Loucy (cell line): ENCODE measurements around the gene FTO.

Source experiments
- H2AFZ ChIP-seq: fragments of 200-600 bp; sonication (generic); 2 replicates; pipeline ENCODE4 v1.6.0; 2016; ENCODE audit warnings: antibody characterized with exemption, mild to moderate bottlenecking, low read length, moderate library complexity
- H3F3A ChIP-seq: fragments of 200-600 bp; 2 replicates; pipeline ENCODE4 v1.6.0; 2016; ENCODE audit warnings: antibody characterized with exemption, low read depth, mild to moderate bottlenecking
- H3K27me3 ChIP-seq: fragments of 200-600 bp; sonication (generic); 2 replicates; pipeline ENCODE4 v1.6.1; 2014; ENCODE audit warnings: low read length, mild to moderate bottlenecking; ENCODE audit not compliant: insufficient read depth, poor library complexity, severe bottlenecking
- H3K36me3 ChIP-seq: fragments of 200-600 bp; sonication (generic); 2 replicates; pipeline ENCODE4 v1.6.1; 2016; ENCODE audit warnings: low read length; ENCODE audit not compliant: insufficient read depth
- H3K4me1 ChIP-seq: fragments of 200-600 bp; sonication (generic); 2 replicates; pipeline ENCODE4 v1.5.1; 2014; ENCODE audit warnings: low read length, mild to moderate bottlenecking; ENCODE audit not compliant: insufficient read depth, poor library complexity, severe bottlenecking
- H3K4me2 ChIP-seq: fragments of 200-600 bp; sonication (generic); 2 replicates; pipeline ENCODE4 v1.6.0; 2014; ENCODE audit warnings: antibody characterized with exemption, low read length, low read depth, mild to moderate bottlenecking; ENCODE audit not compliant: poor library complexity, severe bottlenecking
- H3K4me3 ChIP-seq: fragments of 200-600 bp; sonication (generic); 2 replicates; pipeline ENCODE4 v1.5.1; 2014; ENCODE audit warnings: low read length, mild to moderate bottlenecking, mixed read lengths; ENCODE audit not compliant: poor library complexity, severe bottlenecking
- H3K79me2 ChIP-seq: fragments of 200-600 bp; sonication (generic); 2 replicates; pipeline ENCODE4 v1.6.1; 2014; ENCODE audit warnings: low read length; ENCODE audit not compliant: insufficient read depth
- H3K9ac ChIP-seq: fragments of 200-600 bp; sonication (generic); 2 replicates; pipeline ENCODE4 v1.6.0; 2014; ENCODE audit warnings: mild to moderate bottlenecking, low read depth, low read length, moderate library complexity; ENCODE audit not compliant: poor library complexity, severe bottlenecking
- H3K9me2 ChIP-seq: fragments of 200-600 bp; sonication (generic); replicated peaks from 2 replicates; pipeline ENCODE4 v1.6.1; 2016; ENCODE audit warnings: low read depth, low read length, mixed read lengths
- H3K9me3 ChIP-seq: fragments of 200-600 bp; sonication (generic); 2 replicates; pipeline ENCODE4 v1.6.1; 2014; ENCODE audit warnings: mild to moderate bottlenecking, antibody characterized with exemption, low read length, low read depth; ENCODE audit not compliant: insufficient read depth
- H4K20me1 ChIP-seq: fragments of 200-600 bp; sonication (generic); 2 replicates; pipeline ENCODE4 v1.6.0; 2014; ENCODE audit warnings: antibody characterized with exemption, low read length, mild to moderate bottlenecking; ENCODE audit not compliant: insufficient read depth, poor library complexity, severe bottlenecking
- EZH2phosphoT487 ChIP-seq: fragments of 200-600 bp; IDR thresholded peaks from 2 replicates; pipeline ENCODE4 v1.6.1; 2018; ENCODE audit warnings: antibody characterized with exemption, mild to moderate bottlenecking, moderate library complexity, borderline replicate concordance
- TF ChIP-seq, protein P1 (sequence below): fragments of 200-600 bp; sonication (generic); conservative IDR thresholded peaks from 2 replicates; pipeline ENCODE4 v1.5.1; 2014; ENCODE audit warnings: mild to moderate bottlenecking, antibody characterized with exemption, low read length

Gene FTO

DNA sequence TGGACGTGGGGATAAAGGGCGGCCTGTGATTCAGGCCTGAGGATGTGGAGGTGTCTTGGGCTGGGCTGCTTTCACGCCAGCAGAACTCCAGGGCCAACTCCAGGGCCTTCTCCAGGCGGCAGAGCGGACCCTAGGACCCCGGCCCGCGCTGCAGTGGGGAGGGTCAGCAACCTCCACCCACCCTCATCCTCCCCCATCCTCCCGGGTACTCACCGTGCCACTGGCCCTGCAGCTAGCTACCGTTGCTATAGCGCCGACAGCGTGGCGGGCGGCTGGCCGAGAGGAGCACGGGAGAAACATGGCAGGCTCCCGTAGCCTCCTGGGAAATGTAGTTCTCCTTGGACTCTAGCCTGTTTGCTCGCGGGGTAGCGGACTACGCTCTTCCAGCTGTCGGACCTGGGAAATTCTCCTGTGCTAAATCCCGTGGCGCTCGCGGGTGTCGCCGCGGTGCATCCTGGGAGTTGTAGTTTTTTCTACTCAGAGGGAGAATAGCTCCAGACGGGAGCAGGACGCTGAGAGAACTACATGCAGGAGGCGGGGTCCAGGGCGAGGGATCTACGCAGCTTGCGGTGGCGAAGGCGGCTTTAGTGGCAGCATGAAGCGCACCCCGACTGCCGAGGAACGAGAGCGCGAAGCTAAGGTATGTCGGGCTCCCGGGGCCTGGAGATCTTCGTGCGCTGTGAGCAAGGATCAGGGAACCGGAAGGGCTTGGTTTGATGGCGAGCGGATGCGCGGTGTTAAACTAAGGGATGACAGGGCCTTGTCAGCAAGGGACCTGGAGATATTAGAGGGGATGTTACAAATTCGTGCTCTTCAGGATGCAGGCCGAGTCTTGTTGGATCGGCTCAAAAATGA, at the start of gene FTO, which contains the start of gene RPGRIP1L:
FTO (plus strand) TSS at position 567 of the 855 bp plus-strand sequence.
RPGRIP1L (minus strand) TSS at position 270 of the 855 bp plus-strand sequence. CDS start 3,136 bp downstream, outside the sequence.
- Histone ChIP-seq H3K9ac (peak within 1 kb of the TSS; percentile 72), H3K4me2 (peak within 1 kb of the TSS; percentile 89), H4K20me1 (no peaks in the 10 kb centered on the region), H3K4me1 (peaks cover 27% of the 10 kb centered on the region), H3K9me2 (no peaks in the 10 kb centered on the region), H3K27me3 (no peaks in the 10 kb centered on the region), H3K36me3 (no peaks in the 10 kb centered on the region), H2AFZ (peak within 1 kb of the TSS; percentile 77), H3K4me3 (peak within 1 kb of the TSS; percentile 87), H3F3A (no peaks in the 10 kb centered on the region; the same call in 1 of the 2 replicates), H3K9me3 (no peaks in the 10 kb centered on the region), H3K79me2 (peaks cover 45% of the 10 kb centered on the region)
- TF ChIP-seq, protein P1, sequence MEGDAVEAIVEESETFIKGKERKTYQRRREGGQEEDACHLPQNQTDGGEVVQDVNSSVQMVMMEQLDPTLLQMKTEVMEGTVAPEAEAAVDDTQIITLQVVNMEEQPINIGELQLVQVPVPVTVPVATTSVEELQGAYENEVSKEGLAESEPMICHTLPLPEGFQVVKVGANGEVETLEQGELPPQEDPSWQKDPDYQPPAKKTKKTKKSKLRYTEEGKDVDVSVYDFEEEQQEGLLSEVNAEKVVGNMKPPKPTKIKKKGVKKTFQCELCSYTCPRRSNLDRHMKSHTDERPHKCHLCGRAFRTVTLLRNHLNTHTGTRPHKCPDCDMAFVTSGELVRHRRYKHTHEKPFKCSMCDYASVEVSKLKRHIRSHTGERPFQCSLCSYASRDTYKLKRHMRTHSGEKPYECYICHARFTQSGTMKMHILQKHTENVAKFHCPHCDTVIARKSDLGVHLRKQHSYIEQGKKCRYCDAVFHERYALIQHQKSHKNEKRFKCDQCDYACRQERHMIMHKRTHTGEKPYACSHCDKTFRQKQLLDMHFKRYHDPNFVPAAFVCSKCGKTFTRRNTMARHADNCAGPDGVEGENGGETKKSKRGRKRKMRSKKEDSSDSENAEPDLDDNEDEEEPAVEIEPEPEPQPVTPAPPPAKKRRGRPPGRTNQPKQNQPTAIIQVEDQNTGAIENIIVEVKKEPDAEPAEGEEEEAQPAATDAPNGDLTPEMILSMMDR: no peak
- TF ChIP-seq EZH2phosphoT487: no peak

DNA sequence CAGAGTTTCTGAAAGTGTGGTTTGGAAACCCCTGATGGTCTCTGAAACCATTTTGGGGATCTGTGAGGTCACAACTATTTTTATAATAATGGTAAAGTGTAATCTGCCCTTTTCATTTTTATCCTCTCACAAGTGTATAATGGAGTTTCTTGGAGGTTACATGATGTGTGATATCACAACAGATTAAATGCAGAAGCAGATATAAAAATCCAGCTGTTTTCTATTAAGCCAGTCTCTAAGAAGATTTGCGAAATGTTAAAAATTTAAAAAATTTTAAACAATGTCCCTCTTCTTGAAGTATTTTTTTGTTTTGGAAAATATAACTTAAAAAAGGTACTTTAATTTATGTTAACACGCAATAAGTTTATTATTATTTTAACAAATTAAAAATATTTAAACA, 49.0 kb upstream of the FTO start:
- TF ChIP-seq EZH2phosphoT487: no peak
- TF ChIP-seq, protein P1: no peak
- no peaks in the 10 kb centered on the region for H3K36me3 ChIP-seq
- H3K4me2 ChIP-seq: no peak overlapping the region
- H3K9me2 ChIP-seq: no peaks in the 10 kb centered on the region
- no peaks in the 10 kb centered on the region for H3K79me2 ChIP-seq
- no peak overlapping the region for H3K9ac ChIP-seq
- no peaks in the 10 kb centered on the region for H3K27me3 ChIP-seq
- H4K20me1 ChIP-seq: no peaks in the 10 kb centered on the region
- no peaks in the 10 kb centered on the region for H3K9me3 ChIP-seq
- H3K4me3 ChIP-seq: no peak overlapping the region
- no peak overlapping the region for H2AFZ ChIP-seq
- H3K4me1 ChIP-seq: no peaks in the 10 kb centered on the region
- no peaks in the 10 kb centered on the region for H3F3A ChIP-seq

DNA sequence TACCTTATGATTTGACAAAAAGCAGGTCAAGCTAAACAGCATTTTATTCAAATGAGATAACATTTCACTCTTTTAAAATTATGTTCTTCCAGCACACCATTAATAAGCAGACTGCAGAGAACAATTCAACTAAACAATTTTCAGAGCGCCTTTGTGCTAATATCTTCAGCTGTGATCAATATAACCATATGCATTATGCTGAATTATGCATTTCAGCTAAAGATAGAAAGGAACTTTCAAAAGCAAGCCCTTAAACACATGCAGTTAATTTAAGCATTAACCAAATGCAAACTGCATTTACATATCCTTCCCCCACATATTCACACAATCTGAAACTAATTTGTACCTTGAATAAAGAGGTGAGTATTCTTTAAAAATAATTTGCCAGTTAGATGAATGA, 41.9 kb upstream of the FTO start:
- Histone ChIP-seq H2AFZ (no peak overlapping the region), H3K4me2 (no peak overlapping the region), H3K9me2 (no peaks in the 10 kb centered on the region), H3K79me2 (no peaks in the 10 kb centered on the region), H3F3A (no peaks in the 10 kb centered on the region), H3K9me3 (no peaks in the 10 kb centered on the region), H3K9ac (no peak overlapping the region), H4K20me1 (no peaks in the 10 kb centered on the region), H3K4me1 (no peaks in the 10 kb centered on the region), H3K27me3 (no peaks in the 10 kb centered on the region), H3K36me3 (no peaks in the 10 kb centered on the region), H3K4me3 (no peak overlapping the region)
- TF ChIP-seq, protein P1: no peak
- TF ChIP-seq EZH2phosphoT487: no peak
